Activated naive CD4-positive, alpha-beta T cell treated with anti-CD3 and anti-CD28 coated beads for 36 hours (primary cell): ENCODE results near the gene CCT7. TPM values are rescaled to one million over a fixed set of nuclear protein-coding genes. Genes with fewer than 3 reads are reported as not detected.

Experiments used
- CTCF ChIA-PET: fragments of 350-600 bp; sonication (Branson Sonifier 250); formaldehyde crosslinking; loops from one replicate; lab custom pipeline; 2021; ENCODE audit warnings: antibody characterized with exemption; lab: Charles Lee
- DNase-seq: peaks from one replicate; pipeline ENCODE4 v3.0.0-alpha.2; 2020
- H3K27ac Mint-ChIP-seq: one replicate; pipeline ENCODE4 v1.8.0; 2021; ENCODE audit warnings: mild to moderate bottlenecking, mixed read lengths
- H3K27me3 Mint-ChIP-seq: one replicate; pipeline ENCODE4 v1.8.0; 2021; ENCODE audit warnings: low read depth, mixed read lengths
- H3K36me3 Mint-ChIP-seq: one replicate; pipeline ENCODE4 v1.8.0; 2021; ENCODE audit warnings: low read depth, mixed read lengths
- H3K4me1 Mint-ChIP-seq: one replicate; pipeline ENCODE4 v1.8.0; 2021; ENCODE audit warnings: low read depth, mixed read lengths
- H3K4me3 Mint-ChIP-seq: one replicate; pipeline ENCODE4 v1.8.0; 2021; ENCODE audit warnings: mild to moderate bottlenecking, moderate library complexity, mixed read lengths
- H3K9me3 Mint-ChIP-seq: one replicate; pipeline ENCODE4 v1.8.0; 2021; ENCODE audit warnings: mixed read lengths
- intact Hi-C: fragments of 100-400 bp; cut with micrococcal nuclease; formaldehyde crosslinking; loops from one replicate; pipeline ENCODE4 v1.15.1; 2023
- total RNA-seq, 2 experiments: library from RNA; stranded (reverse); gene quantifications; one replicate each; pipeline ENCODE4 v1.2.3, GENCODE V29; 2021

CCT7 gene
- total RNA-seq, 2 experiments from 2014 or later: 654 to 705 TPM

DNA sequence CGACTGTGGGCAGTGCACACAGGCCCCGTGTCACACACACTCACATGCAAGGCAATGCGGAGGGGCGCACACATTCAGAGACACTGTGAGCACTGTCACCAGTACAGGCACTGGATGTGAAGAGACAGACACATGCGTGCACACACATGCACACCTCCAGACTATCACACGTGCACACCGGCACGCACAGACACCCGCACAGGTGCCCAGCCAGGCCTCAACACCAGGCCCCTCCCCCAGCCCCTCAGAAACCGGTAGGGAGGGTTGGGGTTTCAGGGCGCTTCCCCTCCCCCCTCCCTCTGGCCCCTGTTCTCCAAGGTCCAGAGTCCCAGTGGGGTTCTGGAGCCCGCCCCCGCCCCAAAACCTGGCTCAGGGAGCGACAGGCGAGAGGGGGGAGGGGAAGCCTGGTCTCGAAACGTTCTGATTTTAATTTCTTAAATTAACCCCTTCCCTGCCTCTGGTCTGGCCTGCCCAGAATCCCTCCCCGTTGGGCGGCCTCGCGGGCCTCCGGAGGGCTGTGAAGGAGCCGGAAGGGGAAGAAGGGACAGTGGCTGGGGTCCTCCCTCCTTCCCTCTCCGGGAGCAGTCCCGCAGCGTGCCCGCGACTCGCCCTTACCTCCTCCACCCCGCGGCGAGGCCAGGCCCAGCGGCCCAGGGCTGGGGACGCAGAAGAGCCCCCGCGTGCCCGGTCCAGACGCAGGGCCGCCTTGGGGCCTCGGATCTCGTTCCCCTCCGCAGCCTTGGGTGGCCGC is 49.6 kb downstream of the CCT7 start:
- Mint-ChIP-seq H3K36me3 (peaks cover 4% of the 10 kb centered on the region), H3K4me3 (peak overlapping the region; percentile 80)
- intact Hi-C loops: loop anchor here (1.0 to 10.0 kb wide), 5 partner anchors 10 to 1551 kb away; partner anchors contain the start of genes ALMS1, EGR4, HK2 and PRADC1

DNA sequence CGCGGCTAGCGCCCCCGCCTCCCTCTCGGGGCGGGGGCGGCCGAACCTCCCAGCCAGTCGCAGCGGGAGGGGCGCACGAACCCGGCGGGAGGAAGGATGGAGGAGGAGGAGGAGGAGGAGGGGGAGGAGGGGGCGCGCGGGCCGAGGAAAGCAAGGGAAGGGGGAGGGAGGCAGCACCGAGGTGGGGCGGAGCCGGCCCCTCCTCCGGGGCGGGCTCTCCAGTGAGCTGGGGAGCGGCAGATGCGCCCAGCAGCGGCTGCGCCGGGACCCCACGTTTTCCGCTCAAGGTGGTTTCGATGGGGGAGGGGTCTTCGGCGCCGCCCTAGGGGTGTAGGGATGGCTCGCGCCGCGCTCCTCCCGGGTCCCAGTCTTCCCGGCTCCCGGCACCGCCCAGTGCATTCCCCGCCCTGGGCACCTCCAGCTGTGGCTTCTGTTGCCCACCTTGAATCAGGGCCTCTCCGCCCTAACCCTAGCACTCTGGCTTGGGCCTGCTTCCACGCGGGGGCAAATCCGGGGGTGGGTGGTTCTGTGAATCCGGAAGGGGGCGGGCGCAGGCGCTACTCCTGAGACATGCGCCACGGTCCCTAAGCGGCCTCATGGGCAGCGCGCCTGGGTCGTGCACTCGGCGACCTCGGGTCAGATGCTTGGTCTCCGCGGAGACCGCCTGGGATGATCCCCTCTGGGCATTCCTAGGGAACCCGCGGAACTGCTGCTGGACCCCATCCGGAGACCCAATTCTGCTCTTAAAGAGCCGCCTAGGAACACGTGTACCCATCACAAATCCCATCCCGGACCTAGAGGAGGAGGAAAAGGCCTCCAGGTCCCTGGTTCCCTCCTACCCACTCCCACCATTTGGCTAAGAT is 50.4 kb downstream of the CCT7 start, which contains the start of gene FBXO41:
TSS of gene FBXO41 (minus strand) at position 183 of the 863 bp plus-strand sequence. CDS start 14,848 bp downstream, outside the sequence.
- peak within 1 kb of the TSS; percentile 53 for H3K27ac Mint-ChIP-seq
- peak within 1 kb of the TSS; percentile 80 for H3K4me3 Mint-ChIP-seq
- no peaks in the 10 kb centered on the region for H3K36me3 Mint-ChIP-seq
- peaks cover 11% of the 10 kb centered on the region for H3K4me1 Mint-ChIP-seq
- intact Hi-C loops: loop anchor here (1.0 to 10.0 kb wide), 5 partner anchors 9 to 1550 kb away; partner anchors contain the start of genes ALMS1, EGR4, HK2 and PRADC1
- DNase-seq: peak; percentile 65
- no peaks in the 10 kb centered on the region for H3K9me3 Mint-ChIP-seq
- CTCF ChIA-PET: interaction anchor here (0.9 to 1.1 kb wide), 4 partner anchors 16 to 101 kb away, joined by 3 to 4 read pairs (median 4); no protein-coding TSS in a partner anchor
- H3K27me3 Mint-ChIP-seq: peaks cover 14% of the 10 kb centered on the region

More for the DNA sequence above, 49.6 kb downstream of the CCT7 start:
- CTCF ChIA-PET: interaction anchor here (0.9 kb wide), 1 partner anchor 21 kb away, joined by 3 read pairs; no protein-coding TSS in a partner anchor
- DNase-seq: peak; percentile 23
- peaks cover 11% of the 10 kb centered on the region for H3K4me1 Mint-ChIP-seq
- peaks cover 6% of the 10 kb centered on the region for H3K27me3 Mint-ChIP-seq
- H3K9me3 Mint-ChIP-seq: no peaks in the 10 kb centered on the region
- H3K27ac Mint-ChIP-seq: no peak overlapping the region

DNA sequence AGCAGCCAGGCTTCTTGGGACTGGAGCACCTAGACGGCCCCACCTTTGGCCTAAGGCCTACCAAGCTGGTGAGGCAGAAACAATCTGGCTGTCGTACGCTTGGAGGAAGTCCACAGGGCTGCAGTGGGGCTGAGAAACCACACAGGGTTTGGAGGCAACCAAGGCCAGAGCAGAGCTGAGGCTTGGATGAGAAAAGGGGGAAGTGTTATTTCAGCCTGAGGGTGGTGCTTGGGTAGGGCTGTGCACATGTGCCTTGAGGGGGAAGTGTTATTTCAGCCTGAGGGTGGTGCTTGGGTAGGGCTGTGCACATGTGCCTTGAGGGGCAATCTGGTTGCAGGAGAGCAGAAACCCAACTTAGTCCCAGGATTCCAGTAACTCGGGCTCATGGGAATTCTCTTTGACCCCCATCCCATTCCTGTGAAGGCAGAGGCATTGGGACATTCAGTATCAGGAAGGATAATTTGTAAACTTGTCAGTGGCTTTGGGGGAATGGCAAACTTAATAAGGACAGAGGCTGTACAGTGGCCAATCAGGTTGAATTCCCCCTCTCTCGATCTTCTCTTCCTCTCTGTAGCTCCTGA is 51.1 kb downstream of the CCT7 start:
- intact Hi-C loops: loop anchor here (10.0 kb wide), 1 partner anchor 1550 kb away; the partner anchor contains the start of gene HK2
- CTCF ChIA-PET: interaction anchor here (0.9 to 1.1 kb wide), 4 partner anchors 17 to 100 kb away, joined by 3 to 4 read pairs (median 4); no protein-coding TSS in a partner anchor
- DNase-seq: peak; percentile 14
- Mint-ChIP-seq H3K4me3 (peak overlapping the region; percentile 80), H3K36me3 (no peaks in the 10 kb centered on the region), H3K27ac (peak overlapping the region; percentile 53), H3K4me1 (peaks cover 11% of the 10 kb centered on the region), H3K27me3 (peaks cover 16% of the 10 kb centered on the region), H3K9me3 (no peaks in the 10 kb centered on the region)

DNA sequence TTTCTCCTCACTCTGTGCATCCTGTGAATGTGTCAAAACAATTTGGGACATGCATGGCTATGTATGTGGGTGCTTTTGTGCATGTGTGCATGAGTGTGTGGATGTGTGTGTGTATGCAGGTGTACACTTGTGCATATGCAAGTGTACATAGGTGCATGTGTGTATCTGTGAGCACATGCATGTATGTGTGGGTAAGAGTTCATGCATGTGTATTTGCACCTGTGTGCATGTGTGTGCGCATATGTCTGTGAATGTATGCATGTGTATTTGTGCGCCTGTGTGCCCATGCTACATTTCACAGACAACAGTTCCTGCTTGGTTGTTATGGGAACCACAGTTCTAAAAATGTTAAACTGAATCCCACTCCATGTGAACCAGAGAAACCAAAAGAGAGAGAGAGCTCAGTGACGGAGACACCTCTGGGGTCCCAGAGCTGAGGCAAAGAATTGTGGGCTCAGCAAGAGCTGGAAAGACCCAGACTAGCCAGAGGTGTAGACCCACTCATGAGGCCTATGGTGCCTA is 52.1 kb downstream of the CCT7 start:
- H3K4me1 Mint-ChIP-seq: peaks cover 13% of the 10 kb centered on the region
- intact Hi-C loops: loop anchor here (10.0 kb wide), 1 partner anchor 1549 kb away; the partner anchor contains the start of gene HK2
- no peaks in the 10 kb centered on the region for H3K36me3 Mint-ChIP-seq
- no peak for DNase-seq
- H3K9me3 Mint-ChIP-seq: no peaks in the 10 kb centered on the region
- peaks cover 23% of the 10 kb centered on the region for H3K27me3 Mint-ChIP-seq
- no peak overlapping the region for H3K27ac Mint-ChIP-seq
- no peak overlapping the region for H3K4me3 Mint-ChIP-seq
- CTCF ChIA-PET: interaction anchor here (1.1 kb wide), 1 partner anchor 18 kb away, joined by 3 read pairs; no protein-coding TSS in a partner anchor

DNA sequence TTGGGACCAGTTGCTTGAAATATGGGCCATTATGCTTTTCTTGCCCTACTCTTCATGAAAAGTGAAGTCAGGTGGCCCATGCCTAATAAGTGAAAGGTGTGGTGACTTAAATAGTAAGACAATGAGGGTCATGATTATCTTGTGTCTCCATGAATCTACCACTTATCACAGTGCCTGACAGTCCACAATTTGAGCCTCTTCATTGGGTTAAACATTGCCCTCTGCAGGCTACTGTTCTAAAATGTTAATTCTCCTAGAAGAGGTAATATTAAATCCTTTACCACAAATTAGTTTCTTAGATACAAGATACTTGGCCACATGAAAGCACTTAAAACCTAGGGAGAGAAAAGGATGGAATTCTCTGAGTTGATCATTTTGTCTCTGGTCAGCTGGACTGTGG is 55.2 kb downstream of the CCT7 start:
- no peaks in the 10 kb centered on the region for H3K9me3 Mint-ChIP-seq
- H3K27me3 Mint-ChIP-seq: peaks cover 33% of the 10 kb centered on the region
- no peaks in the 10 kb centered on the region for H3K36me3 Mint-ChIP-seq
- DNase-seq: no peak
- H3K27ac Mint-ChIP-seq: no peak overlapping the region
- intact Hi-C loops: loop anchor here (10.0 kb wide), 1 partner anchor 1545 kb away; the partner anchor contains the start of gene HK2
- CTCF ChIA-PET: interaction anchor here (1.0 to 5.1 kb wide), 17 partner anchors 10 to 112 kb away, joined by 3 to 45 read pairs (median 6); partner anchors contain the start of genes CCT7 and PRADC1
- peaks cover 17% of the 10 kb centered on the region for H3K4me1 Mint-ChIP-seq
- no peak overlapping the region for H3K4me3 Mint-ChIP-seq

DNA sequence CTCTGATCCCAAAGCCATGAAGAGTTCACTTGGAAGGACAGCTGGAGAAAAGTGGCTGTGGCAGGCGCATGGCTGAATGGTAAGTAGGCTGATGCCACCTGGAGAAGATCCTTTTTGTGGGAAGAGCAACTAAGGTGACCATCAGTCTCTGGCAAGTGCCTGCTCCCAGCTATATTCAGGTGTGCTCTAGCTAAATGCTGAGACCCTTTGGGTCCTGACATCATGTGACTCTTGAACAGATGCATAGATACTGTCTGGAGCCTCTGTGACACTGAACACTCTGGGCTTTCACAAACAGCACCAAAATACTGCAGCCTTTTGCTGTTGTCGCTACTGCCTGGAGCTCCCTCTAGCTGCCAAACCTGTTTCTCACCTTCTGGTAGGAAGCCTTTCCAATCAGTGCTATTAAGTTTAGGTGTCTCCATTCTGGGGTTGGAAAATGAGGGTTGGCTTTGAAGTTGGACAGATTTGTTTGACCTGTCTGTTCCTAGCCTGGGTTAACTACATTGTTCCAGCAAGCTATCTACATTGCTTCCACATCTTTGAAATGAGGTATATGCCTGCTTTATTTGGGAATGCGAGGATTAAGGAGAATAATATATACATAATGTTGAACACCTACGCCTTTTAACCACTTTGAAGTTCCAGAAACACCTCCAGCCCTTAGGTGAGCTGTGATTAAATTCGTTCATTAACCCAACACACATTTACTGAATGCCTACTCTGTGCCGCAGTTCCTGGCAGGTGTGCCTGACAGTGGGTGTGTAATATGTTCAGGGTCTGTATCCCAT is 56.1 kb downstream of the CCT7 start:
- Mint-ChIP-seq H3K27ac (no peak overlapping the region), H3K9me3 (no peaks in the 10 kb centered on the region), H3K4me1 (peaks cover 17% of the 10 kb centered on the region), H3K4me3 (no peak overlapping the region), H3K36me3 (no peaks in the 10 kb centered on the region), H3K27me3 (peaks cover 40% of the 10 kb centered on the region)
- DNase-seq: peak; percentile 71
- CTCF ChIA-PET: interaction anchor here (0.7 to 5.1 kb wide), 25 partner anchors 9 to 275 kb away, joined by 3 to 45 read pairs (median 4); partner anchors contain the start of genes CCT7 and PRADC1
- intact Hi-C loops: loop anchor here (1.0 to 5.0 kb wide), 8 partner anchors 10 to 428 kb away; partner anchors contain the start of genes RAB11FIP5, SFXN5 and SMYD5

DNA sequence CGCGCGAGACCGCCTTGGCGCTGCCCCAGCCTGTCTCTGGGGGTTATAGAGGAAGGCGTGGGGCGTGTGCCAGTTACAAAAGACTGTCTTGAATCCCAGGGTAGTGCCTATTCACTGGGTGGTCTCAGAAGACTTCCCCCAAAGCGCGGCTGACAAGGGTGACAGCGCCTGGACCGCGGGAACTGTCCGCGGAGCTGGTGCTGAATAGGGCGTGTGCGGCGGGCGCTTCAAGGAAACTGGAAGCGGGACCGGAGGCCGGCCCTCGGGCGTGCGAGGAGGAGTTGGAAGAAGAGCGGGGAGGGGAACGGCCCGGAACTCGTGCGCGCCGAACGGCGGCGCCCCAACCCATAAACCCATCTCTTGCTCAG is 57.0 kb downstream of the CCT7 start:
- H3K27ac Mint-ChIP-seq: no peak overlapping the region
- peak; percentile 66 for DNase-seq
- CTCF ChIA-PET: interaction anchor here (0.7 to 5.1 kb wide), 16 partner anchors 8 to 183 kb away, joined by 3 to 45 read pairs (median 6); partner anchors contain the start of gene PRADC1
- intact Hi-C loops: loop anchor here (2.0 to 5.0 kb wide), 6 partner anchors 22 to 429 kb away; partner anchors contain the start of genes RAB11FIP5 and SFXN5
- H3K4me1 Mint-ChIP-seq: peaks cover 14% of the 10 kb centered on the region
- no peaks in the 10 kb centered on the region for H3K9me3 Mint-ChIP-seq
- peaks cover 49% of the 10 kb centered on the region for H3K27me3 Mint-ChIP-seq
- H3K36me3 Mint-ChIP-seq: no peaks in the 10 kb centered on the region
- H3K4me3 Mint-ChIP-seq: peak overlapping the region; percentile 58

DNA sequence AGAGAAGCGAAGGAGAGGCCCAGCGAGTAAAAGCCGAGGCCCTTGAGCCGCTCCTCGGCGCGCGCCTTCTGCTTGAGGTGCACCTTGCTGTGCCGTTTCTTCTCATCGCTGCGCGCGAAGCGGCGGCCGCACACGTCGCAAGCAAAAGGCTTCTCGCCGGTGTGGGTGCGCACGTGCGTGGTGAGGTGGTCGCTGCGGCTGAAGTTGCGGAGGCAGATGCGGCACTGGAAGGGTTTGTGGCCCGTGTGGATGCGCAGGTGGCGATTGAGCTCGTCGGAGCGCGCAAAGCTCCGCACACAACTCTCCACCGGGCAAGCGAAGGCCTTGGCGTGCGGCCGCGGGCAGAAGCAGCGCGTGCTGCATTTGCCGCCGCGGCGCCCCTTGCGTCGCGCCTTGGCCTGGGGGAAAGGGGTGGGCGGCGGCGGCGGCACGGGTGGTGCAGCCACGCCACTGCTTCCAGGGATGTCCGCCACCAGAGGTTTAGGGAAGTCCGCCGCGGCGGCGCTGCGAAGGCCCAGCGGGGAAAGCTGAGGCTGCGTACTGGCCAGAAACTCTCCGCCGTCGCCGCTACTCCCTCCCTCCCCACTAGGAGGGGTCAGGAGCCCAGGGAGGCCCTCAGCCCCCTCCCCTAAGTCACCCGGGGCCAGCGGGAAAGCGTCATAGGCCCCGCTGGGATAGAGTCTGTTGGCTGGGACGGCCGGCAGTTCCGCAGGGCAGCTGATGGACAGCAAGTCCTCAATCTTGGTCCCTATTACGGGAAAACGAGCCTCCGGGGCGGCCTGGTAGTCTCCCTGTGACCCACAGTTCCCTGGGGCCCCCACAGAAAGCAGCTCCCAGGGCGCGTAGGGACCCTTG is 57.6 kb downstream of the CCT7 start:
- H3K4me1 Mint-ChIP-seq: peaks cover 14% of the 10 kb centered on the region
- intact Hi-C loops: loop anchor here (2.0 to 5.0 kb wide), 8 partner anchors 23 to 445 kb away; partner anchors contain the start of genes RAB11FIP5, SFXN5 and TPRKB
- H3K4me3 Mint-ChIP-seq: peak overlapping the region; percentile 58
- H3K36me3 Mint-ChIP-seq: no peaks in the 10 kb centered on the region
- peaks cover 55% of the 10 kb centered on the region for H3K27me3 Mint-ChIP-seq
- no peaks in the 10 kb centered on the region for H3K9me3 Mint-ChIP-seq
- no peak overlapping the region for H3K27ac Mint-ChIP-seq
- CTCF ChIA-PET: interaction anchor here (1.1 to 5.1 kb wide), 7 partner anchors 8 to 114 kb away, joined by 3 to 45 read pairs (median 8); no protein-coding TSS in a partner anchor
- DNase-seq: no peak

DNA sequence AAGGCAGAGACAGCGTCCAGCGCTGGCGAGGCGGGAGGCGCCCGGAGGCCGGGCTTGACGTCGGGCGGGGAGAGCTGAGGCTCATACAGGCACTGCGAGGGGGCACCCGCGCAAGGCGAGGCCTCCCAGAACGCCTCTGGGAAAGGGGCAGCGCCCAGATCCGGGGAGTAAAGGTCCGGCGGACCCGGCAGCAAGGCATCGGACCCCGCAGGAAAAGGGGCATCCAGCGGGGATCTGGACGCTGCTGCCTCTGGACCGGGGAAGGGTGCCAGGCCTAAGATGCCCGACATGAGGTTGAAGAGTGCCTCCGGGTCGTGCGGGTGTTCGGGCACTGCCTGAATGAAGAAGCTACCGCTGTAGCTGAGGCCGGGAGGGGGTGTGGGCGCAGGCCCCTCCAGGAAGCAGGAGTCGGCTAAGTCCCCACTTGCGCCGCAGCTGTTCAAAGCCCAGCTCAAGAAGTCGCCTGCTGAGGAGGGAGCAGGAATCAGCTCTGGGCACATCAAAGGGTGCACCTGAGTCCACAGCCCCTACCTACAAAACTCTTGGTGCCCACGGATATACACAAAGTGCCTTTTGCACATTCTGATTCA is 58.3 kb downstream of the CCT7 start:
- peaks cover 14% of the 10 kb centered on the region for H3K4me1 Mint-ChIP-seq
- H3K27me3 Mint-ChIP-seq: peaks cover 61% of the 10 kb centered on the region
- H3K27ac Mint-ChIP-seq: no peak overlapping the region
- H3K4me3 Mint-ChIP-seq: peak overlapping the region; percentile 67
- intact Hi-C loops: loop anchor here (2.0 to 5.0 kb wide), 5 partner anchors 180 to 444 kb away; partner anchors contain the start of genes RAB11FIP5 and TPRKB
- no peaks in the 10 kb centered on the region for H3K36me3 Mint-ChIP-seq
- DNase-seq: no peak
- CTCF ChIA-PET: interaction anchor here (1.2 to 5.1 kb wide), 4 partner anchors 12 to 207 kb away, joined by 3 to 45 read pairs (median 6); no protein-coding TSS in a partner anchor
- H3K9me3 Mint-ChIP-seq: no peaks in the 10 kb centered on the region
